Spleen (tissue), 11 donors: ENCODE measurements around the gene COMMD4. TPM values are rescaled to one million over a fixed set of nuclear protein-coding genes. Genes with fewer than 3 reads are reported as not detected.

Source experiments
- DNase-seq: peaks from one replicate; pipeline ENCODE4 v3.0.0-alpha.2; 2020
- H3K27ac ChIP-seq, 8 donors: fragments of 200-600 bp; sonication (generic) in 7 of 8; 1 replicate in 4 of 8; 2 replicates in 4 of 8; pipeline versions ENCODE4 v1.5.0 to v1.8.0; 2016 to 2021; ENCODE audit warnings: inconsistent platforms in 4 of 8, mild to moderate bottlenecking in 4 of 8, moderate library complexity in 1 of 8
- H3K27me3 ChIP-seq, 7 donors: fragments of 200-600 bp; sonication (generic) in 6 of 7; replicated peaks in 1 of 7; 1 replicate in 4 of 7; 2 replicates in 3 of 7; pipeline versions ENCODE4 v1.5.0 to v1.8.0; 2016 to 2021; ENCODE audit warnings: inconsistent platforms in 3 of 7, mild to moderate bottlenecking in 1 of 7
- H3K36me3 ChIP-seq, 6 donors: fragments of 200-600 bp; sonication (generic) in 5 of 6; 1 replicate in 4 of 6; 2 replicates in 2 of 6; pipeline versions ENCODE4 v1.5.0 to v1.8.0; 2016 to 2021; ENCODE audit warnings: inconsistent platforms in 2 of 6
- H3K4me1 ChIP-seq, 6 donors: fragments of 200-600 bp; sonication (generic) in 5 of 6; 1 replicate in 3 of 6; 2 replicates in 3 of 6; pipeline versions ENCODE4 v1.5.0 to v1.8.0; 2016 to 2021; ENCODE audit warnings: inconsistent platforms in 3 of 6
- H3K4me3 ChIP-seq, 8 donors: fragments of 200-600 bp; sonication (generic) in 7 of 8; 1 replicate in 4 of 8; 2 replicates in 4 of 8; pipeline versions ENCODE4 v1.5.0 to v1.8.0; 2016 to 2021; ENCODE audit warnings: inconsistent platforms in 4 of 8, mild to moderate bottlenecking in 4 of 8, moderate library complexity in 2 of 8
- H3K9me3 ChIP-seq, 8 donors: fragments of 200-600 bp; sonication (generic) in 7 of 8; 1 replicate in 4 of 8; 2 replicates in 4 of 8; pipeline versions ENCODE4 v1.5.0 to v1.8.0; 2016 to 2021; ENCODE audit warnings: inconsistent platforms in 4 of 8
- POLR2A ChIP-seq, 3 donors: fragments of 450-650 bp; IDR thresholded peaks; one replicate each; pipeline ENCODE4 v1.5.1; 2017; ENCODE audit warnings: antibody characterized with exemption in 3 of 3, mild to moderate bottlenecking in 1 of 3
- POLR2AphosphoS5 ChIP-seq, 3 donors: sonication (generic); formaldehyde crosslinking; IDR thresholded peaks; one replicate each; pipeline ENCODE4 v1.5.1; 2017; ENCODE audit warnings: antibody characterized with exemption in 3 of 3
- WGBS, 5 donors: extraction: QIAGEN DNeasy Blood & Tissue Kit in 3 of 5; methylation state at CpG; one replicate each; pipeline versions ENCODE4 v1.1.5 to v1.1.7; 2013 to 2018; 5-methylcytosine and 5-hydroxymethylcytosine counted together
- intact Hi-C: fragments of 100-400 bp; cut with DNase I; formaldehyde crosslinking; loops from one replicate; pipeline ENCODE4 v1.15.0; 2023; ENCODE audit warnings: low total_unique reads
- polyA plus RNA-seq, 3 donors: library from polyadenylated mRNA; stranded (reverse); fragments of 200-250 nt; gene quantifications; one replicate each; pipeline ENCODE4 v1.2.1, GENCODE V29; 2013
- total RNA-seq, 7 donors: library from RNA; depleted of rRNA in 3 of 7; stranded (reverse); fragments of >200 nt in 3 of 7; fragmentation: NEBNext Ultra II Directional in 4 of 7; extraction: Animal tissue kit (Norgen Biotek cat#: 25700) in 4 of 7; gene quantifications; one replicate each; pipeline versions ENCODE4 v1.1.0 to v1.2.1, GENCODE V29; 2016 to 2021
- TF ChIP-seq, protein P1 (sequence below), 11 experiments: fragments of 200-600 bp in 7 of 11; fragments of 450-650 bp in 4 of 11; sonication (generic) in 4 of 11; IDR thresholded peaks in 8 of 11; conservative IDR thresholded peaks in 3 of 11; 1 replicate in 7 of 11; 2 replicates in 4 of 11; pipeline versions ENCODE4 v1.4.0 to v1.8.0; 2016 to 2021; ENCODE audit warnings: antibody characterized with exemption in 11 of 11, inconsistent platforms in 4 of 11, mild to moderate bottlenecking in 1 of 11
- donor health status: healthy with polysubstance abuse.
- donor health status: DM: no; HTN: no; CAD: no; lungs with moderate emphysema.
- donor health status: DM: no; HTN: no; CAD: no.
- donor health status: Bipolar disorder and iron deficiency.
- donor health status: healthy.
- donor health status: DM: no; HTN: no; CAD: no.
- donor health status: DM: yes; HTN: yes; CAD: no.

COMMD4 gene
- total and polyA plus RNA-seq, 10 donors, result 47.0 to 116 (median 70.3) TPM

DNA sequence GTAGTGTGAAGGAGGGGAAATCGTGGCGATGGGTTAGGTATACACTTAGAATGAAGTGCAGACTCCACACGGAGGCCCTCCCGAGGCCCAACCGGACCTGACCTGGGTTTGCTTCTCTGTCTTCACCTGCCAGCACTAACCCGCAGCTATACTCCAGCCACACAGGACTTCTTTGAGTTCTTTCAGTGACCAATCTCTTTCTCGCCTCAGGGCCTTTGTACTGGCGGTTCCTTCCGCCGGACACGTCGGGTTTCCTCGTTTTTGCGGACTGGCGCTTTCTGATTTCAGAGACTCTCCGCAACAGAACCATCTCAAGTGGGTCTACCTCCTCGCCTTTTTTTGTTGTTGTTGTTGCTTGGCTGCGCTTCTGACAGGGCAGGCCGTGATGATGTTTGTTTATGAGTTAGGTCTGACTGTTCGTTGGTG is 10.9 kb downstream of the COMMD4 start, which contains the start of gene NEIL1:
NEIL1 (plus strand) TSS at position 244 of the 426 bp plus-strand sequence. CDS start 1,867 bp downstream, outside the sequence.
- no peak for DNase-seq
- TF ChIP-seq, protein P1, sequence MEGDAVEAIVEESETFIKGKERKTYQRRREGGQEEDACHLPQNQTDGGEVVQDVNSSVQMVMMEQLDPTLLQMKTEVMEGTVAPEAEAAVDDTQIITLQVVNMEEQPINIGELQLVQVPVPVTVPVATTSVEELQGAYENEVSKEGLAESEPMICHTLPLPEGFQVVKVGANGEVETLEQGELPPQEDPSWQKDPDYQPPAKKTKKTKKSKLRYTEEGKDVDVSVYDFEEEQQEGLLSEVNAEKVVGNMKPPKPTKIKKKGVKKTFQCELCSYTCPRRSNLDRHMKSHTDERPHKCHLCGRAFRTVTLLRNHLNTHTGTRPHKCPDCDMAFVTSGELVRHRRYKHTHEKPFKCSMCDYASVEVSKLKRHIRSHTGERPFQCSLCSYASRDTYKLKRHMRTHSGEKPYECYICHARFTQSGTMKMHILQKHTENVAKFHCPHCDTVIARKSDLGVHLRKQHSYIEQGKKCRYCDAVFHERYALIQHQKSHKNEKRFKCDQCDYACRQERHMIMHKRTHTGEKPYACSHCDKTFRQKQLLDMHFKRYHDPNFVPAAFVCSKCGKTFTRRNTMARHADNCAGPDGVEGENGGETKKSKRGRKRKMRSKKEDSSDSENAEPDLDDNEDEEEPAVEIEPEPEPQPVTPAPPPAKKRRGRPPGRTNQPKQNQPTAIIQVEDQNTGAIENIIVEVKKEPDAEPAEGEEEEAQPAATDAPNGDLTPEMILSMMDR (IDR thresholded peaks at IDR 0.05 in 8 of 11, conservative IDR thresholded peaks at IDR 0.05 in 3 of 11), result no peak
- TF ChIP-seq POLR2AphosphoS5 (IDR thresholded peaks at IDR 0.05) (no peak), POLR2A (IDR thresholded peaks at IDR 0.05) (no peak)
- intact Hi-C loops, result no loop called here
- peaks cover 4 to 67% (median 43%) of the 10 kb centered on the region in 6 donors for H3K4me1 ChIP-seq
- H3K9me3 ChIP-seq, result peaks cover 0 to 27% (median 16%) of the 10 kb centered on the region in 8 donors
- peaks cover 0 to 6% (median 0%) of the 10 kb centered on the region in 6 donors for H3K36me3 ChIP-seq
- H3K4me3 ChIP-seq, result peak within 1 kb of the TSS; percentile 47 to 91 (median 74)
- peak within 1 kb of the TSS; percentile 22 to 87 (median 74) for H3K27ac ChIP-seq
- 9 to 18% (median 13%) methylated on average over 20 of the region's 20 CpGs for WGBS, 5 donors
- H3K27me3 ChIP-seq, result peaks cover 0 to 31% (median 0%) of the 10 kb centered on the region in 7 donors

- Histone ChIP-seq H3K27ac (peak overlapping the region; percentile 22 to 87 (median 74)), H3K27me3 (peaks cover 0 to 31% (median 0%) of the 10 kb centered on the region in 7 donors), H3K9me3 (peaks cover 0 to 27% (median 16%) of the 10 kb centered on the region in 8 donors), H3K36me3 (peaks cover 0 to 12% (median 0%) of the 10 kb centered on the region in 6 donors), H3K4me3 (peak overlapping the region; percentile 47 to 91 (median 74)), H3K4me1 (peaks cover 4 to 67% (median 43%) of the 10 kb centered on the region in 6 donors)
- DNase-seq, result peak; percentile 94
- TF ChIP-seq, protein P1 (IDR thresholded peaks at IDR 0.05 in 8 of 11, conservative IDR thresholded peaks at IDR 0.05 in 3 of 11), result no peak
- peak; percentile 82 to 90 (median 88) for TF ChIP-seq POLR2AphosphoS5 (IDR thresholded peaks at IDR 0.05)
- intact Hi-C loops, result no loop called here
- 0 to 1% (median 1%) methylated on average over 48 to 65 of the region's 65 CpGs for WGBS, 5 donors
These were observed 11.6 kb downstream of the COMMD4 start for GRCh38 chr15:75347222-75348033.

- intact Hi-C loops, result no loop called here
- H3K9me3 ChIP-seq, result peaks cover 0 to 27% (median 16%) of the 10 kb centered on the region in 8 donors
- peaks cover 0 to 31% (median 0%) of the 10 kb centered on the region in 7 donors for H3K27me3 ChIP-seq
- H3K27ac ChIP-seq, result peak overlapping the region in 7 of 8 donors; percentile 31 to 87 (median 76)
- peaks cover 0 to 16% (median 0%) of the 10 kb centered on the region in 6 donors for H3K36me3 ChIP-seq
- DNase-seq, result no peak
- H3K4me3 ChIP-seq, result peak overlapping the region; percentile 47 to 91 (median 74)
- TF ChIP-seq POLR2A (IDR thresholded peaks at IDR 0.05) (no peak), POLR2AphosphoS5 (IDR thresholded peaks at IDR 0.05) (no peak)
- TF ChIP-seq, protein P1 (IDR thresholded peaks at IDR 0.05 in 8 of 11, conservative IDR thresholded peaks at IDR 0.05 in 3 of 11), result no peak
- H3K4me1 ChIP-seq, result peaks cover 4 to 67% (median 43%) of the 10 kb centered on the region in 6 donors
- WGBS, 5 donors, result 2 to 9% (median 5%) methylated on average over 10 to 45 of the region's 45 CpGs
These were observed 12.2 kb downstream of the COMMD4 start for GRCh38 chr15:75348034-75348561.
